ENCODE data around the gene TRMT2A.

The TRMT2A gene

DNA sequence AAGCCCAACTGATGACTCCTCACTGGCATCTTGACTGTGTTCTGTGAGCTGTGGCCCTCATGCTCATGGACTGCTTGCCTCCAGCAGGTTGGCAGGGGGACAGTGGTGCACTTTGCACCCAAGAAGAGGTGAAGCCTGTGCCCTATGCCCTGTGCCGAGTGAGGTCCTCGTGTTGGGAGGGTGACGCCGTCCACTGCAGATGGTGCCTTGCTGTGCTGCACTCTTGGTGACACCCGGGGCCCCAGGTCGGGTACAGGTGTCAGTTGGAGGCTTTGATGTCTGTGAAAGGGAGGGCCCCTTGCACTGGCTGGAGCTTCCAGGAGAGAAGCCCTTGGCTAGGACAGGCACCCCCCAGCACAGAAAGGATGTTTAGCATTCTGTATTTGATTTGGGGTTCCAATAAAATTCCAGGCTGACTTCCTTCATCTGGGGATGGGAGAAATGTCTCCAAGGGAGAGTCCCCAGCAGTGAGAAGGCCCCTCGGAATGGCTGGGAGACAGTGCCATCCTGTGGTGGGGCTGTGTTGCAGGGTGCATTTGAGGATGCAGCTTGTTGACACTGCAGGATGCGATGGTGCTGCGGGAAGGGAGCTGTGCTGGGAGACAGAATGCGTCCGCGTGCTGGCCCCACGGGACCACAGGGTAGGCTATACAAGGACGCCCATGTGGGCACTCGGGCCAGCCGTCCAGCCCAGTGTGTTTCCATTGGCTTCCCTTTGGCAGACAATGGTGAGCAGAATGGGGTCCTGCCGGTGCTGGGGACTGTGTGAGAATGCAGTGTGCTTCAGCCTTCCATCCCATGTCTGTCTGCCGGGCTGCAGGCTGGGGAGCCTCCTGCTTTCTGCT, 12.1 kb upstream of the TRMT2A start (continued):
- TF ChIP-seq ZNF394 (tag by site-specific recombination; IDR thresholded peaks at IDR 0.05; ENCODE audit: borderline replicate concordance) (no peak; the same call in 1 of the 2 replicates), ZNF302 (tag by site-specific recombination; IDR thresholded peaks at IDR 0.05; ENCODE audit: low read depth) (no peak), SCRT2 (tag by site-specific recombination; IDR thresholded peaks at IDR 0.05) (peak; percentile 78), ZBTB21 (tag by site-specific recombination; IDR thresholded peaks at IDR 0.05) (no peak), ZNF529 (tag by site-specific recombination; IDR thresholded peaks at IDR 0.05; ENCODE audit: insufficient replicate concordance) (no peak), INSM2 (tag by site-specific recombination; IDR thresholded peaks at IDR 0.05) (no peak), RBAK (tag by site-specific recombination; IDR thresholded peaks at IDR 0.05) (no peak), WT1 (tag by site-specific recombination; IDR thresholded peaks at IDR 0.05) (no peak; the same call in 1 of the 2 replicates), SP7 (tag by site-specific recombination; IDR thresholded peaks at IDR 0.05) (no peak; the same call in 1 of the 2 replicates), ZNF777 (tag by site-specific recombination; IDR thresholded peaks at IDR 0.05; ENCODE audit: borderline replicate concordance) (no peak), ZNF23 (tag by site-specific recombination; IDR thresholded peaks at IDR 0.05; ENCODE audit: borderline replicate concordance) (no peak), ZNF610 (tag by site-specific recombination; IDR thresholded peaks at IDR 0.05; ENCODE audit: borderline replicate concordance) (no peak), ZNF785 (tag by site-specific recombination; IDR thresholded peaks at IDR 0.05) (no peak), ZSCAN16 (tag by site-specific recombination; IDR thresholded peaks at IDR 0.05) (no peak), ZNF488 (tag by site-specific recombination; IDR thresholded peaks at IDR 0.05) (no peak), ZNF274 (IDR thresholded peaks at IDR 0.05; ENCODE audit: low read length) (no peak), ZNF274 (tag by site-specific recombination; IDR thresholded peaks at IDR 0.05; ENCODE audit: borderline replicate concordance) (no peak), ZNF174 (tag by site-specific recombination; IDR thresholded peaks at IDR 0.05) (no peak), ZNF501 (tag by site-specific recombination; IDR thresholded peaks at IDR 0.05) (no peak), ZNF560 (tag by site-specific recombination; IDR thresholded peaks at IDR 0.05; ENCODE audit: borderline replicate concordance) (no peak), ZNF366 (tag by site-specific recombination; conservative IDR thresholded peaks at IDR 0.05) (no peak), ZNF335 (tag by site-specific recombination; conservative IDR thresholded peaks at IDR 0.05) (no peak), KLF7 (tag by site-specific recombination; IDR thresholded peaks at IDR 0.05; ENCODE audit: borderline replicate concordance) (no peak), ZNF157 (tag by site-specific recombination; IDR thresholded peaks at IDR 0.05) (no peak), ZNF692 (tag by site-specific recombination; IDR thresholded peaks at IDR 0.05) (0 out of 2 replicates have a peak, but pooled peaks have one; percentile 52)
- TF ChIP-seq, protein P1, sequence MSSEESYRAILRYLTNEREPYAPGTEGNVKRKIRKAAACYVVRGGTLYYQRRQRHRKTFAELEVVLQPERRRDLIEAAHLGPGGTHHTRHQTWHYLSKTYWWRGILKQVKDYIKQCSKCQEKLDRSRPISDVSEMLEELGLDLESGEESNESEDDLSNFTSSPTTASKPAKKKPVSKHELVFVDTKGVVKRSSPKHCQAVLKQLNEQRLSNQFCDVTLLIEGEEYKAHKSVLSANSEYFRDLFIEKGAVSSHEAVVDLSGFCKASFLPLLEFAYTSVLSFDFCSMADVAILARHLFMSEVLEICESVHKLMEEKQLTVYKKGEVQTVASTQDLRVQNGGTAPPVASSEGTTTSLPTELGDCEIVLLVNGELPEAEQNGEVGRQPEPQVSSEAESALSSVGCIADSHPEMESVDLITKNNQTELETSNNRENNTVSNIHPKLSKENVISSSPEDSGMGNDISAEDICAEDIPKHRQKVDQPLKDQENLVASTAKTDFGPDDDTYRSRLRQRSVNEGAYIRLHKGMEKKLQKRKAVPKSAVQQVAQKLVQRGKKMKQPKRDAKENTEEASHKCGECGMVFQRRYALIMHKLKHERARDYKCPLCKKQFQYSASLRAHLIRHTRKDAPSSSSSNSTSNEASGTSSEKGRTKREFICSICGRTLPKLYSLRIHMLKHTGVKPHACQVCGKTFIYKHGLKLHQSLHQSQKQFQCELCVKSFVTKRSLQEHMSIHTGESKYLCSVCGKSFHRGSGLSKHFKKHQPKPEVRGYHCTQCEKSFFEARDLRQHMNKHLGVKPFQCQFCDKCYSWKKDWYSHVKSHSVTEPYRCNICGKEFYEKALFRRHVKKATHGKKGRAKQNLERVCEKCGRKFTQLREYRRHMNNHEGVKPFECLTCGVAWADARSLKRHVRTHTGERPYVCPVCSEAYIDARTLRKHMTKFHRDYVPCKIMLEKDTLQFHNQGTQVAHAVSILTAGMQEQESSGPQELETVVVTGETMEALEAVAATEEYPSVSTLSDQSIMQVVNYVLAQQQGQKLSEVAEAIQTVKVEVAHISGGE (tag by site-specific recombination; conservative IDR thresholded peaks at IDR 0.05; ENCODE audit: low read depth) = no peak
- TF ChIP-seq, protein P2, sequence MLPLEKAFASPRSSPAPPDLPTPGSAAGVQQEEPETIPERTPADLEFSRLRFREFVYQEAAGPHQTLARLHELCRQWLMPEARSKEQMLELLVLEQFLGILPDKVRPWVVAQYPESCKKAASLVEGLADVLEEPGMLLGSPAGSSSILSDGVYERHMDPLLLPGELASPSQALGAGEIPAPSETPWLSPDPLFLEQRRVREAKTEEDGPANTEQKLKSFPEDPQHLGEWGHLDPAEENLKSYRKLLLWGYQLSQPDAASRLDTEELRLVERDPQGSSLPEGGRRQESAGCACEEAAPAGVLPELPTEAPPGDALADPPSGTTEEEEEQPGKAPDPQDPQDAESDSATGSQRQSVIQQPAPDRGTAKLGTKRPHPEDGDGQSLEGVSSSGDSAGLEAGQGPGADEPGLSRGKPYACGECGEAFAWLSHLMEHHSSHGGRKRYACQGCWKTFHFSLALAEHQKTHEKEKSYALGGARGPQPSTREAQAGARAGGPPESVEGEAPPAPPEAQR (tag by site-specific recombination; IDR thresholded peaks at IDR 0.05) = no peak
- TF ChIP-seq, protein P3, sequence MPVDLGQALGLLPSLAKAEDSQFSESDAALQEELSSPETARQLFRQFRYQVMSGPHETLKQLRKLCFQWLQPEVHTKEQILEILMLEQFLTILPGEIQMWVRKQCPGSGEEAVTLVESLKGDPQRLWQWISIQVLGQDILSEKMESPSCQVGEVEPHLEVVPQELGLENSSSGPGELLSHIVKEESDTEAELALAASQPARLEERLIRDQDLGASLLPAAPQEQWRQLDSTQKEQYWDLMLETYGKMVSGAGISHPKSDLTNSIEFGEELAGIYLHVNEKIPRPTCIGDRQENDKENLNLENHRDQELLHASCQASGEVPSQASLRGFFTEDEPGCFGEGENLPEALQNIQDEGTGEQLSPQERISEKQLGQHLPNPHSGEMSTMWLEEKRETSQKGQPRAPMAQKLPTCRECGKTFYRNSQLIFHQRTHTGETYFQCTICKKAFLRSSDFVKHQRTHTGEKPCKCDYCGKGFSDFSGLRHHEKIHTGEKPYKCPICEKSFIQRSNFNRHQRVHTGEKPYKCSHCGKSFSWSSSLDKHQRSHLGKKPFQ (tag by site-specific recombination; IDR thresholded peaks at IDR 0.05) = no peak

Measured in HEK293 (cell line).